HepG2 (cell line): ENCODE results near the gene LRPPRC. TPM values are rescaled to one million over a fixed set of nuclear protein-coding genes. Genes with fewer than 3 reads are reported as not detected.

Source experiments
- ARNT2 ChIP-seq: sonication (generic); formaldehyde crosslinking; IDR thresholded peaks from 2 replicates; pipeline ENCODE4 v1.8.0; 2022; ENCODE audit warnings: mild to moderate bottlenecking, low read depth, missing genetic modification reagents, moderate library complexity
- CAMTA2 ChIP-seq: sonication (generic); formaldehyde crosslinking; IDR thresholded peaks from 2 replicates; pipeline ENCODE4 v1.4.0; 2020; ENCODE audit warnings: mild to moderate bottlenecking, missing genetic modification reagents, borderline replicate concordance
- NFE2L2 ChIP-seq: fragments of 150-350 bp; IDR thresholded peaks from 2 replicates; pipeline ENCODE4 v1.6.1; 2014; ENCODE audit warnings: low read length
- SALL1 ChIP-seq: sonication (generic); formaldehyde crosslinking; IDR thresholded peaks from 2 replicates; pipeline ENCODE4 v1.8.0; 2022; ENCODE audit warnings: mild to moderate bottlenecking, missing genetic modification reagents
- SNAPC2 ChIP-seq: sonication (generic); formaldehyde crosslinking; IDR thresholded peaks from 2 replicates; pipeline ENCODE4 v1.8.1; 2022; ENCODE audit warnings: mild to moderate bottlenecking, missing genetic modification reagents
- SOX13 ChIP-seq, 3 experiments: fragments of 450-650 bp in 1 of 3; sonication (generic) in 1 of 3; formaldehyde crosslinking in 1 of 3; IDR thresholded peaks in 2 of 3; conservative IDR thresholded peaks in 1 of 3; 2 replicates each; pipeline versions ENCODE4 v1.5.0 to v1.6.1; 2016 to 2020; ENCODE audit warnings: antibody characterized with exemption in 1 of 3, mild to moderate bottlenecking in 1 of 3, missing compliant biosample characterization in 1 of 3, missing genetic modification reagents in 1 of 3, moderate library complexity in 1 of 3
- TP53 ChIP-seq: sonication (generic); formaldehyde crosslinking; conservative IDR thresholded peaks from 2 replicates; pipeline ENCODE4 v1.4.0; 2020; ENCODE audit warnings: missing genetic modification reagents
- ZNF343 ChIP-seq: sonication (generic); formaldehyde crosslinking; IDR thresholded peaks from 2 replicates; pipeline ENCODE4 v1.4.0; 2020; ENCODE audit warnings: mild to moderate bottlenecking, missing genetic modification reagents
- ZNF460 ChIP-seq: sonication (generic); formaldehyde crosslinking; IDR thresholded peaks from 2 replicates; pipeline ENCODE4 v1.5.1; 2020; ENCODE audit warnings: missing genetic modification reagents, mild to moderate bottlenecking, borderline replicate concordance
- ZNF530 ChIP-seq: sonication (generic); formaldehyde crosslinking; IDR thresholded peaks from 2 replicates; pipeline ENCODE4 v1.5.0; 2020; ENCODE audit warnings: low read depth, mild to moderate bottlenecking, missing genetic modification reagents
- ZNF567 ChIP-seq: sonication (generic); formaldehyde crosslinking; IDR thresholded peaks from 2 replicates; pipeline ENCODE4 v1.8.1; 2023; ENCODE audit warnings: mild to moderate bottlenecking, missing genetic modification reagents, borderline replicate concordance
- ZNF766 ChIP-seq: sonication (generic); formaldehyde crosslinking; IDR thresholded peaks from 2 replicates; pipeline ENCODE4 v1.5.0; 2020; ENCODE audit warnings: missing genetic modification reagents, borderline replicate concordance
- ZNF772 ChIP-seq: sonication (generic); formaldehyde crosslinking; IDR thresholded peaks from 2 replicates; pipeline ENCODE4 v1.5.0; 2020; ENCODE audit warnings: mild to moderate bottlenecking, missing genetic modification reagents
- ZNF841 ChIP-seq: sonication (generic); formaldehyde crosslinking; IDR thresholded peaks from 2 replicates; pipeline ENCODE4 v1.8.1; 2023; ENCODE audit warnings: missing genetic modification reagents, borderline replicate concordance
- ZZZ3 ChIP-seq: sonication (generic); formaldehyde crosslinking; IDR thresholded peaks from 2 replicates; pipeline ENCODE4 v1.4.0; 2020; ENCODE audit warnings: missing genetic modification reagents, mild to moderate bottlenecking, borderline replicate concordance
- polyA plus RNA-seq, 8 experiments: library from polyadenylated mRNA; depleted of rRNA in 3 of 8; stranded (reverse) in 7 of 8; unstranded in 1 of 8; fragments of >200 nt; fragmentation: Illumina TruSeq in 4 of 8; extraction: Trizol in 4 of 8; gene quantifications; 2 replicates each; pipeline versions ENCODE4 v1.2.1 to v1.2.3, GENCODE V29; 2011 to 2016; ENCODE audit warnings: low read depth in 4 of 8, missing spikeins in 1 of 8, mixed read lengths in 1 of 8; ENCODE audit not compliant: insufficient read depth in 1 of 8
- total RNA-seq, 5 experiments: library from RNA; depleted of rRNA; stranded (reverse); fragments of >200 nt; fragmentation: Illumina TruSeq; extraction: Trizol; gene quantifications; 2 replicates each; pipeline ENCODE4 v1.2.3, GENCODE V29; 2016; ENCODE audit warnings: low read depth in 1 of 5
- TF ChIP-seq, protein P1 (sequence below): sonication (generic); formaldehyde crosslinking; IDR thresholded peaks from 2 replicates; pipeline ENCODE4 v1.4.0; 2020; ENCODE audit warnings: missing genetic modification reagents
- TF ChIP-seq, protein P2 (sequence below): sonication (generic); formaldehyde crosslinking; IDR thresholded peaks from 2 replicates; pipeline ENCODE4 v1.9.0; 2021; ENCODE audit warnings: missing genetic modification reagents, mild to moderate bottlenecking, borderline replicate concordance
- TF ChIP-seq, protein P3 (sequence below): sonication (generic); formaldehyde crosslinking; IDR thresholded peaks from 2 replicates; pipeline ENCODE4 v1.8.0; 2022; ENCODE audit warnings: mild to moderate bottlenecking, missing genetic modification reagents, moderate library complexity
- TF ChIP-seq, protein P4 (sequence below): sonication (generic); formaldehyde crosslinking; IDR thresholded peaks from 2 replicates; pipeline ENCODE4 v1.5.1; 2020; ENCODE audit warnings: mild to moderate bottlenecking, missing genetic modification reagents, moderate library complexity
- TF ChIP-seq, protein P5 (sequence below): sonication (generic); formaldehyde crosslinking; IDR thresholded peaks from 2 replicates; pipeline ENCODE4 v1.4.0; 2020; ENCODE audit warnings: missing genetic modification reagents, mild to moderate bottlenecking, borderline replicate concordance

The LRPPRC gene
- total and polyA plus RNA-seq, 2 of the 13 experiments (the other 11 are each of a cell fraction or from before 2014, with no cell fraction given): 117 to 167 TPM

DNA sequence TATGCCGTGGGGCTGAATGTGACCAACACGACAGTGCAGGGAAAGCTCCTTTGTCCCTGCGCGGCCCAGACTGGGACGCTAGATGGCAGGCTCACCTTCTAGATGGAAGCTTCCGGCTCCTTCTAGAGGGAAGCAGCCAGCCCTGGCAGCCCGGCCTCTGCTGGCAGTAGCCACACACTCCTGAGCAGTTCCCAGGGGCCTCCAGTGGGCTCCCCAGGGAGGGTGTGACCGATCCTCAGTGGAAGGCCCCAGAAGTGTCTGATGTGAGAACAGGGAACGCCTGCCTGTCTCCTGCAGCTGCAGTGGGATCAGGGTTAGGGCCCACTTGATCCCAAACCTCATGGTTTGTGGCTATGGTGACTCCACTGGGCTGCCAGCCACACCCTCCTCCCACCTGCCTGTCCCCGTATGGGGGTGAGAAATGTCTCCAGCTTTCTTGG is 48.5 kb upstream of the LRPPRC start (continued):
- TF ChIP-seq, protein P1, sequence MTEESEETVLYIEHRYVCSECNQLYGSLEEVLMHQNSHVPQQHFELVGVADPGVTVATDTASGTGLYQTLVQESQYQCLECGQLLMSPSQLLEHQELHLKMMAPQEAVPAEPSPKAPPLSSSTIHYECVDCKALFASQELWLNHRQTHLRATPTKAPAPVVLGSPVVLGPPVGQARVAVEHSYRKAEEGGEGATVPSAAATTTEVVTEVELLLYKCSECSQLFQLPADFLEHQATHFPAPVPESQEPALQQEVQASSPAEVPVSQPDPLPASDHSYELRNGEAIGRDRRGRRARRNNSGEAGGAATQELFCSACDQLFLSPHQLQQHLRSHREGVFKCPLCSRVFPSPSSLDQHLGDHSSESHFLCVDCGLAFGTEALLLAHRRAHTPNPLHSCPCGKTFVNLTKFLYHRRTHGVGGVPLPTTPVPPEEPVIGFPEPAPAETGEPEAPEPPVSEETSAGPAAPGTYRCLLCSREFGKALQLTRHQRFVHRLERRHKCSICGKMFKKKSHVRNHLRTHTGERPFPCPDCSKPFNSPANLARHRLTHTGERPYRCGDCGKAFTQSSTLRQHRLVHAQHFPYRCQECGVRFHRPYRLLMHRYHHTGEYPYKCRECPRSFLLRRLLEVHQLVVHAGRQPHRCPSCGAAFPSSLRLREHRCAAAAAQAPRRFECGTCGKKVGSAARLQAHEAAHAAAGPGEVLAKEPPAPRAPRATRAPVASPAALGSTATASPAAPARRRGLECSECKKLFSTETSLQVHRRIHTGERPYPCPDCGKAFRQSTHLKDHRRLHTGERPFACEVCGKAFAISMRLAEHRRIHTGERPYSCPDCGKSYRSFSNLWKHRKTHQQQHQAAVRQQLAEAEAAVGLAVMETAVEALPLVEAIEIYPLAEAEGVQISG (CRISPR knock-in tag): peak; percentile 48; the same call in 1 of the 2 replicates
- TF ChIP-seq TP53 (CRISPR knock-in tag) (no peak), ZNF460 (CRISPR knock-in tag) (no peak), ZNF567 (CRISPR knock-in tag) (no peak), NFE2L2 (peak; percentile 16; the same call in 1 of the 2 replicates), SALL1 (CRISPR knock-in tag) (peak; percentile 88), ZZZ3 (CRISPR knock-in tag) (no peak), ZNF530 (CRISPR knock-in tag) (no peak), ZNF841 (CRISPR knock-in tag) (no peak), ZNF766 (CRISPR knock-in tag) (peak; percentile 21; the same call in 1 of the 2 replicates), ARNT2 (no peak), ZNF772 (no peak), SOX13 (IDR thresholded peaks at IDR 0.05) (no peak), SOX13 (CRISPR knock-in tag; conservative IDR thresholded peaks at IDR 0.05 in 1 of 2, IDR thresholded peaks at IDR 0.05 in 1 of 2) (peak in 1 of 2 experiments; percentile 54; a peak in 1 of 4 replicates), CAMTA2 (peak; percentile 32; the same call in 1 of the 2 replicates), ZNF343 (no peak), SNAPC2 (CRISPR knock-in tag) (no peak)
- TF ChIP-seq, protein P2, sequence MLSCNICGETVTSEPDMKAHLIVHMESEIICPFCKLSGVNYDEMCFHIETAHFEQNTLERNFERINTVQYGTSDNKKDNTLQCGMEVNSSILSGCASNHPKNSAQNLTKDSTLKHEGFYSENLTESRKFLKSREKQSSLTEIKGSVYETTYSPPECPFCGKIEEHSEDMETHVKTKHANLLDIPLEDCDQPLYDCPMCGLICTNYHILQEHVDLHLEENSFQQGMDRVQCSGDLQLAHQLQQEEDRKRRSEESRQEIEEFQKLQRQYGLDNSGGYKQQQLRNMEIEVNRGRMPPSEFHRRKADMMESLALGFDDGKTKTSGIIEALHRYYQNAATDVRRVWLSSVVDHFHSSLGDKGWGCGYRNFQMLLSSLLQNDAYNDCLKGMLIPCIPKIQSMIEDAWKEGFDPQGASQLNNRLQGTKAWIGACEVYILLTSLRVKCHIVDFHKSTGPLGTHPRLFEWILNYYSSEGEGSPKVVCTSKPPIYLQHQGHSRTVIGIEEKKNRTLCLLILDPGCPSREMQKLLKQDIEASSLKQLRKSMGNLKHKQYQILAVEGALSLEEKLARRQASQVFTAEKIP: no peak
- TF ChIP-seq, protein P3, sequence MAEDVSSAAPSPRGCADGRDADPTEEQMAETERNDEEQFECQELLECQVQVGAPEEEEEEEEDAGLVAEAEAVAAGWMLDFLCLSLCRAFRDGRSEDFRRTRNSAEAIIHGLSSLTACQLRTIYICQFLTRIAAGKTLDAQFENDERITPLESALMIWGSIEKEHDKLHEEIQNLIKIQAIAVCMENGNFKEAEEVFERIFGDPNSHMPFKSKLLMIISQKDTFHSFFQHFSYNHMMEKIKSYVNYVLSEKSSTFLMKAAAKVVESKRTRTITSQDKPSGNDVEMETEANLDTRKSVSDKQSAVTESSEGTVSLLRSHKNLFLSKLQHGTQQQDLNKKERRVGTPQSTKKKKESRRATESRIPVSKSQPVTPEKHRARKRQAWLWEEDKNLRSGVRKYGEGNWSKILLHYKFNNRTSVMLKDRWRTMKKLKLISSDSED: no peak
- TF ChIP-seq, protein P4, sequence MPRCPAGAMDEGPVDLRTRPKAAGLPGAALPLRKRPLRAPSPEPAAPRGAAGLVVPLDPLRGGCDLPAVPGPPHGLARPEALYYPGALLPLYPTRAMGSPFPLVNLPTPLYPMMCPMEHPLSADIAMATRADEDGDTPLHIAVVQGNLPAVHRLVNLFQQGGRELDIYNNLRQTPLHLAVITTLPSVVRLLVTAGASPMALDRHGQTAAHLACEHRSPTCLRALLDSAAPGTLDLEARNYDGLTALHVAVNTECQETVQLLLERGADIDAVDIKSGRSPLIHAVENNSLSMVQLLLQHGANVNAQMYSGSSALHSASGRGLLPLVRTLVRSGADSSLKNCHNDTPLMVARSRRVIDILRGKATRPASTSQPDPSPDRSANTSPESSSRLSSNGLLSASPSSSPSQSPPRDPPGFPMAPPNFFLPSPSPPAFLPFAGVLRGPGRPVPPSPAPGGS (CRISPR knock-in tag): no peak
- TF ChIP-seq, protein P5, sequence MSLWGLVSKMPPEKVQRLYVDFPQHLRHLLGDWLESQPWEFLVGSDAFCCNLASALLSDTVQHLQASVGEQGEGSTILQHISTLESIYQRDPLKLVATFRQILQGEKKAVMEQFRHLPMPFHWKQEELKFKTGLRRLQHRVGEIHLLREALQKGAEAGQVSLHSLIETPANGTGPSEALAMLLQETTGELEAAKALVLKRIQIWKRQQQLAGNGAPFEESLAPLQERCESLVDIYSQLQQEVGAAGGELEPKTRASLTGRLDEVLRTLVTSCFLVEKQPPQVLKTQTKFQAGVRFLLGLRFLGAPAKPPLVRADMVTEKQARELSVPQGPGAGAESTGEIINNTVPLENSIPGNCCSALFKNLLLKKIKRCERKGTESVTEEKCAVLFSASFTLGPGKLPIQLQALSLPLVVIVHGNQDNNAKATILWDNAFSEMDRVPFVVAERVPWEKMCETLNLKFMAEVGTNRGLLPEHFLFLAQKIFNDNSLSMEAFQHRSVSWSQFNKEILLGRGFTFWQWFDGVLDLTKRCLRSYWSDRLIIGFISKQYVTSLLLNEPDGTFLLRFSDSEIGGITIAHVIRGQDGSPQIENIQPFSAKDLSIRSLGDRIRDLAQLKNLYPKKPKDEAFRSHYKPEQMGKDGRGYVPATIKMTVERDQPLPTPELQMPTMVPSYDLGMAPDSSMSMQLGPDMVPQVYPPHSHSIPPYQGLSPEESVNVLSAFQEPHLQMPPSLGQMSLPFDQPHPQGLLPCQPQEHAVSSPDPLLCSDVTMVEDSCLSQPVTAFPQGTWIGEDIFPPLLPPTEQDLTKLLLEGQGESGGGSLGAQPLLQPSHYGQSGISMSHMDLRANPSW (CRISPR knock-in tag): no peak
